K562 (cell line): ENCODE data around the gene RABGAP1L. TPM values are rescaled to one million over a fixed set of nuclear protein-coding genes. Genes with fewer than 3 reads are reported as not detected.

Experiments used
- ATAC-seq: fragments of 200-7000 bp; cut with Tn5 transposase; 3 replicates; pipeline ENCODE4 v1.9.1; 2020; ENCODE audit warnings: moderate library complexity
- BruUV-seq: library from RNA; stranded (reverse); fragments of 400-500 nt; replicated peaks from 2 replicates; lab custom pipeline; 2021; lab: Mats Ljungman, UMichigan
- CTCF ChIA-PET: fragments of 300-600 bp; formaldehyde crosslinking; extraction: SDS; loops from one replicate; lab custom pipeline; 2021; ENCODE audit warnings: low intra/inter-chr PET ratio; lab: Yijun Ruan, JAX
- POLR2A ChIA-PET: fragments of 300-600, 350-650 bp; sonication (Branson Sonifier 250); formaldehyde crosslinking; extraction: SDS; loops from one replicate; lab custom pipeline; 2021; ENCODE audit warnings: antibody characterized with exemption, inconsistent platforms; lab: Yijun Ruan, JAX
- DNase-seq, 4 experiments: peaks; one replicate each; pipeline versions ENCODE4 v3.0.0 to v3.0.0-alpha.2; 2011 to 2018; ENCODE audit warnings: low spot score in 3 of 4, mixed read lengths in 3 of 4; ENCODE audit errors: extremely low read depth in 1 of 4
- FAIRE-seq: peaks from 2 replicates; lab custom pipeline; 2011; peaks lifted over from hg19 to GRCh38; lab: Jason Lieb, UNC
- H2AFZ ChIP-seq: 2 replicates; pipeline ENCODE4 v1.6.0; 2011; ENCODE audit warnings: low read depth, low read length, control low read depth, inconsistent platforms
- H3K27ac ChIP-seq: fragments of 200-600 bp; 3 replicates; pipeline ENCODE4 v1.8.0; 2011; ENCODE audit warnings: low read depth, mild to moderate bottlenecking, control low read depth, inconsistent platforms, low read length, moderate library complexity, mixed read lengths; ENCODE audit errors: extremely low read depth
- H3K27me3 ChIP-seq, 2 experiments: fragments of 300-600 bp in 1 of 2; 2 replicates in 1 of 2; 3 replicates in 1 of 2; pipeline versions ENCODE4 v1.6.0 to v1.8.0; 2011; ENCODE audit warnings: inconsistent platforms in 2 of 2, low read length in 2 of 2, mild to moderate bottlenecking in 1 of 2, mixed read lengths in 1 of 2, moderate library complexity in 1 of 2; ENCODE audit not compliant: control insufficient read depth in 2 of 2, insufficient read depth in 2 of 2
- H3K36me3 ChIP-seq: fragments of 300-600 bp; 3 replicates; pipeline ENCODE4 v1.8.0; 2011; ENCODE audit warnings: mild to moderate bottlenecking, low read length, inconsistent platforms; ENCODE audit not compliant: control insufficient read depth, insufficient read depth
- H3K4me1 ChIP-seq, 2 experiments: fragments of 200-600 bp in 1 of 2; replicated peaks in 1 of 2; 2 replicates in 1 of 2; 3 replicates in 1 of 2; pipeline versions ENCODE4 v1.5.1 to v1.8.0; 2011; ENCODE audit warnings: inconsistent platforms in 2 of 2, low read length in 2 of 2, mild to moderate bottlenecking in 1 of 2, mixed read lengths in 1 of 2, moderate library complexity in 1 of 2; ENCODE audit not compliant: control insufficient read depth in 2 of 2, insufficient read depth in 2 of 2
- H3K4me2 ChIP-seq: 2 replicates; pipeline ENCODE4 v1.6.1; 2011; ENCODE audit warnings: low read length, control low read depth, inconsistent platforms, mixed read lengths; ENCODE audit not compliant: insufficient read depth
- H3K4me3 ChIP-seq: fragments of 200-600 bp; sonication (generic), shearing (Covaris generic); 2 replicates; pipeline ENCODE4 v1.5.1; 2016; ENCODE audit warnings: control low read depth, inconsistent platforms
- H3K79me2 ChIP-seq: fragments of 200-600 bp; 3 replicates; pipeline ENCODE4 v1.8.0; 2011; ENCODE audit warnings: low read length, inconsistent platforms; ENCODE audit not compliant: control insufficient read depth, insufficient read depth
- H3K9ac ChIP-seq, 2 experiments: 2 replicates each; pipeline versions ENCODE4 v1.6.0 to v1.6.1; 2011; ENCODE audit warnings: low read depth in 2 of 2, low read length in 2 of 2, control low read depth in 1 of 2, inconsistent platforms in 1 of 2, mild to moderate bottlenecking in 1 of 2, mixed read lengths in 1 of 2; ENCODE audit not compliant: insufficient read depth in 1 of 2
- H3K9me1 ChIP-seq: one replicate; pipeline ENCODE4 v1.6.0; 2011; ENCODE audit warnings: inconsistent platforms, mild to moderate bottlenecking, low read length, moderate library complexity; ENCODE audit not compliant: control insufficient read depth, insufficient read depth
- H3K9me3 ChIP-seq: replicated peaks from 2 replicates; pipeline ENCODE4 v1.5.1; 2011; ENCODE audit warnings: low read depth, low read length, inconsistent platforms; ENCODE audit not compliant: control insufficient read depth, insufficient read depth
- H4K20me1 ChIP-seq: replicated peaks from 2 replicates; pipeline ENCODE4 v1.6.1; 2011; ENCODE audit warnings: low read length, inconsistent platforms, mixed read lengths; ENCODE audit not compliant: control insufficient read depth, insufficient read depth
- ATF2 ChIP-seq: sonication (generic); formaldehyde crosslinking; IDR thresholded peaks from 2 replicates; pipeline ENCODE4 v1.8.1; 2022; ENCODE audit warnings: missing genetic modification reagents
- ATF7 ChIP-seq: fragments of 450-650 bp; IDR thresholded peaks from 2 replicates; pipeline ENCODE4 v1.7.1; 2014; ENCODE audit warnings: mild to moderate bottlenecking, moderate library complexity
- CHCHD3 ChIP-seq: fragments of 250-450 bp; sonication (Bioruptor Pico); IDR thresholded peaks from 2 replicates; pipeline ENCODE4 v2.1.2; 2022; ENCODE audit warnings: mild to moderate bottlenecking
- NR0B1 ChIP-seq: fragments of 450-650 bp; IDR thresholded peaks from one replicate; pipeline ENCODE4 v1.6.1; 2018; ENCODE audit warnings: mild to moderate bottlenecking, moderate library complexity; ENCODE audit not compliant: partially characterized antibody
- NRF1 ChIP-seq, 2 experiments: fragments of 450-650 bp; IDR thresholded peaks in 1 of 2; conservative IDR thresholded peaks in 1 of 2; 2 replicates each; pipeline ENCODE4 v1.6.1; 2014; ENCODE audit warnings: mild to moderate bottlenecking in 2 of 2
- POLR2AphosphoS5 ChIP-seq: IDR thresholded peaks from 2 replicates; pipeline ENCODE4 v1.6.1; 2011; ENCODE audit warnings: mild to moderate bottlenecking, low read depth, low read length, moderate library complexity; ENCODE audit not compliant: control insufficient read depth, insufficient read depth
- PPARD ChIP-seq: fragments of 250-450 bp; sonication (Bioruptor Pico); IDR thresholded peaks from 2 replicates; pipeline ENCODE4 v1.8.0; 2022; ENCODE audit warnings: inconsistent platforms, mild to moderate bottlenecking, moderate library complexity
- RFX1 ChIP-seq: fragments of 450-650 bp; IDR thresholded peaks from 2 replicates; pipeline ENCODE4 v1.6.1; 2016; ENCODE audit warnings: mild to moderate bottlenecking, moderate library complexity
- SAFB2 ChIP-seq: fragments of 200-400 bp; formaldehyde crosslinking; IDR thresholded peaks from 2 replicates; pipeline ENCODE4 v1.6.1; 2018; ENCODE audit warnings: borderline replicate concordance, low read length, low read depth, moderate library complexity; ENCODE audit not compliant: severe bottlenecking
- TEAD1 ChIP-seq, 2 experiments: fragments of 450-650 bp in 1 of 2; sonication (generic) in 1 of 2; formaldehyde crosslinking; IDR thresholded peaks; 2 replicates each; pipeline versions ENCODE4 v1.4.0 to v1.8.0; 2020 to 2022; ENCODE audit warnings: mild to moderate bottlenecking in 2 of 2, missing genetic modification reagents in 1 of 2
- ZNF239 ChIP-seq: fragments of 250-450 bp; sonication (Bioruptor Pico); IDR thresholded peaks from 2 replicates; pipeline ENCODE4 v1.4.0; 2020; ENCODE audit warnings: mild to moderate bottlenecking
- WGBS: fragments of 100-300 bp; shearing (Covaris generic); methylation state at CpG from one replicate; pipeline ENCODE4 v1.1.6; 2016; ENCODE audit warnings: low coverage, mixed read lengths; ENCODE audit not compliant: insufficient coverage; ENCODE audit errors: missing lambda C conversion rate; 5-methylcytosine and 5-hydroxymethylcytosine counted together
- in situ Hi-C: fragments of 300-500 bp; cut with MboI; formaldehyde crosslinking; loops from 4 replicates; pipeline ENCODE4 v1.15.0; 2018; ENCODE audit warnings: inconsistent platforms, mixed read lengths
- intact Hi-C: fragments of 100-400 bp; cut with micrococcal nuclease; formaldehyde crosslinking; loops from 2 replicates; pipeline ENCODE4 v1.14.2; 2022
- polyA plus RNA-seq, 8 experiments: library from polyadenylated mRNA; depleted of rRNA in 4 of 8; stranded (reverse) in 5 of 8; unstranded in 3 of 8; fragments of >200 nt; fragmentation: Nextera tagmentation in 2 of 8; fragmentation: Illumina TruSeq in 1 of 8; extraction: Ambion mirVana in 2 of 8; extraction: Trizol in 1 of 8; gene quantifications; 2 replicates each; pipeline versions ENCODE4 v1.2.1 to v1.2.3, GENCODE V29; 2011 to 2014; ENCODE audit warnings: inconsistent platforms in 1 of 8, missing spikeins in 1 of 8
- total RNA-seq, 7 experiments: library from RNA; depleted of rRNA in 6 of 7; stranded (reverse); fragments of >200 nt in 6 of 7; fragmentation: Illumina TruSeq in 2 of 7; extraction: Trizol in 2 of 7; gene quantifications; 2 replicates each; pipeline versions ENCODE4 v1.2.1 to v1.2.3, GENCODE V29; 2011 to 2021; ENCODE audit warnings: low replicate concordance in 1 of 7

Gene RABGAP1L
- total and polyA plus RNA-seq, 9 of the 15 experiments (the other 6 are each of a cell fraction or from before 2014, with no cell fraction given) = 16.5 to 44.9 (median 26.7) TPM

GRCh38 chr1:174243451-174244000 is 84.2 kb downstream of the RABGAP1L start:
- no TSS peak for BruUV-seq
- Histone ChIP-seq H3K4me2 (no peak overlapping the region), H3K79me2 (no peaks in the 10 kb centered on the region; the same call in 2 of the 3 replicates), H3K27ac (no peak overlapping the region), H3K4me3 (no peak overlapping the region), H3K4me1 (peaks cover 0 to 6% of the 10 kb centered on the region in 2 experiments; a peak in 1 of 5 replicates), H3K27me3 (no peaks in the 10 kb centered on the region), H3K36me3 (peaks cover 39% of the 10 kb centered on the region), H3K9me3 (no peaks in the 10 kb centered on the region), H4K20me1 (no peaks in the 10 kb centered on the region), H3K9ac (no peak overlapping the region), H3K9me1 (no peaks in the 10 kb centered on the region), H2AFZ (no peak overlapping the region)
- POLR2A ChIA-PET = interaction anchor here (0.9 kb wide), 1 partner anchor 11 kb away, joined by 3 read pairs; no protein-coding TSS in a partner anchor
- in situ Hi-C loops (no loop called here), intact Hi-C loops (no loop called here)
- CTCF ChIA-PET = no interaction called here
- ATAC-seq (no peak), DNase-seq (no peak), FAIRE-seq (no peak)
- no peak for TF ChIP-seq ATF7
- no peak for TF ChIP-seq PPARD (CRISPR knock-in tag)
- TF ChIP-seq CHCHD3 = no peak
- TF ChIP-seq TEAD1 (CRISPR knock-in tag; IDR thresholded peaks at IDR 0.05) = no peak
- TF ChIP-seq SAFB2 = no peak
- no peak for TF ChIP-seq POLR2AphosphoS5
- TF ChIP-seq NR0B1 = no peak
- no peak for TF ChIP-seq ATF2 (CRISPR knock-in tag)
- TF ChIP-seq ZNF239 (CRISPR knock-in tag) = no peak
- TF ChIP-seq NRF1 (conservative IDR thresholded peaks at IDR 0.05 in 1 of 2, IDR thresholded peaks at IDR 0.05 in 1 of 2) = no peak
- no peak for TF ChIP-seq RFX1
- 64% methylated on average over 3 of the region's 3 CpGs for WGBS
